B cell (primary cell): Measurements from ENCODE around the gene FBLN2. TPM values are rescaled to one million over a fixed set of nuclear protein-coding genes. Genes with fewer than 3 reads are reported as not detected.

Experiments
- ATAC-seq: fragments of 200-7000 bp; cut with Tn5 transposase; one replicate; pipeline ENCODE4 v1.10.0; 2021; ENCODE audit warnings: low read depth, mild to moderate bottlenecking, moderate number of reproducible peaks, moderate library complexity
- CTCF ChIA-PET: fragments of 350-600 bp; sonication (Branson Sonifier 250); formaldehyde crosslinking; loops from one replicate; lab custom pipeline; 2021; ENCODE audit warnings: antibody characterized with exemption, inconsistent platforms; lab: Charles Lee
- POLR2A ChIA-PET: fragments of 350-600 bp; sonication (Branson Sonifier 250); formaldehyde crosslinking; loops from one replicate; lab custom pipeline; 2021; ENCODE audit warnings: antibody characterized with exemption; lab: Charles Lee
- DNase-seq: peaks from one replicate; pipeline ENCODE4 v3.0.0; 2013
- H2AFZ ChIP-seq: 2 replicates; pipeline ENCODE4 v1.6.1; 2012; ENCODE audit warnings: mild to moderate bottlenecking, low read depth, low read length; ENCODE audit not compliant: insufficient read depth, poor library complexity, severe bottlenecking
- H3K27ac ChIP-seq, 2 donors: 1 replicate in 1 of 2; 2 replicates in 1 of 2; pipeline ENCODE4 v1.5.1; 2012 to 2013; ENCODE audit warnings: low read length in 2 of 2, mild to moderate bottlenecking in 2 of 2, moderate library complexity in 1 of 2
- H3K27me3 ChIP-seq, 4 experiments: fragments of 200-600 bp in 1 of 4; sonication (generic) in 1 of 4; replicated peaks in 1 of 4; 1 replicate in 2 of 4; 2 replicates in 2 of 4; pipeline versions ENCODE4 v1.6.1 to v1.7.0; 2013 to 2016; ENCODE audit warnings: low read length in 3 of 4, mild to moderate bottlenecking in 2 of 4, mixed read lengths in 1 of 4, moderate library complexity in 1 of 4; ENCODE audit not compliant: insufficient read depth in 4 of 4, control insufficient read depth in 3 of 4; ENCODE audit errors: control extremely low read depth in 1 of 4
- H3K36me3 ChIP-seq, 2 experiments: replicated peaks in 1 of 2; 1 replicate in 1 of 2; 2 replicates in 1 of 2; pipeline versions ENCODE4 v1.6.1 to v1.7.1; 2013; ENCODE audit warnings: low read length in 1 of 2; ENCODE audit not compliant: insufficient read depth in 2 of 2, control insufficient read depth in 1 of 2; ENCODE audit errors: control extremely low read depth in 1 of 2, extremely low read depth in 1 of 2
- H3K4me1 ChIP-seq, 2 donors: fragments of 200-600 bp in 1 of 2; sonication (generic) in 1 of 2; 1 replicate in 1 of 2; 2 replicates in 1 of 2; pipeline versions ENCODE4 v1.5.1 to v1.6.1; 2013 to 2017; ENCODE audit warnings: low read length in 2 of 2; ENCODE audit not compliant: control insufficient read depth in 2 of 2, insufficient read depth in 2 of 2
- H3K4me2 ChIP-seq: replicated peaks from 2 replicates; pipeline ENCODE3; 2012; ENCODE audit warnings: mild to moderate bottlenecking, low read depth, low read length; ENCODE audit not compliant: poor library complexity, severe bottlenecking
- H3K4me3 ChIP-seq, 5 experiments: fragments of 200-600 bp in 1 of 5; sonication (generic) in 1 of 5; 1 replicate in 3 of 5; 2 replicates in 2 of 5; pipeline versions ENCODE4 v1.5.1 to v1.7.0; 2011 to 2016; ENCODE audit warnings: low read length in 4 of 5, mild to moderate bottlenecking in 4 of 5, low read depth in 2 of 5, control low read depth in 1 of 5, moderate library complexity in 1 of 5; ENCODE audit not compliant: insufficient read depth in 1 of 5; ENCODE audit errors: control extremely low read depth in 1 of 5, extremely low read depth in 1 of 5
- H3K79me2 ChIP-seq: fragments of 200-600 bp; sonication (generic); one replicate; pipeline ENCODE4 v1.6.0; 2016; ENCODE audit warnings: low read length; ENCODE audit not compliant: control insufficient read depth, insufficient read depth
- H3K9ac ChIP-seq: fragments of 200-600 bp; sonication (generic); 2 replicates; pipeline ENCODE4 v1.6.1; 2017; ENCODE audit warnings: mild to moderate bottlenecking, low read length, moderate library complexity
- H3K9me3 ChIP-seq, 3 donors: one replicate each; pipeline versions ENCODE4 v1.6.1 to v1.7.1; 2013; ENCODE audit warnings: low read length in 2 of 3; ENCODE audit not compliant: control insufficient read depth in 2 of 3, insufficient read depth in 1 of 3; ENCODE audit errors: control extremely low read depth in 1 of 3
- H4K20me1 ChIP-seq: 2 replicates; pipeline ENCODE4 v1.6.0; 2012; ENCODE audit warnings: mild to moderate bottlenecking, low read length; ENCODE audit not compliant: insufficient read depth, control insufficient read depth, poor library complexity, severe bottlenecking
- H3K27ac Mint-ChIP-seq: one replicate; pipeline ENCODE4 v1.8.0; 2021; ENCODE audit warnings: mixed read lengths
- H3K27me3 Mint-ChIP-seq: one replicate; pipeline ENCODE4 v1.8.0; 2021; ENCODE audit warnings: mixed read lengths
- H3K4me1 Mint-ChIP-seq: one replicate; pipeline ENCODE4 v1.8.0; 2021; ENCODE audit warnings: mixed read lengths
- H3K4me3 Mint-ChIP-seq: one replicate; pipeline ENCODE4 v1.8.0; 2021; ENCODE audit warnings: mixed read lengths
- H3K9me3 Mint-ChIP-seq: one replicate; pipeline ENCODE4 v1.8.0; 2022; ENCODE audit warnings: mixed read lengths; ENCODE audit not compliant: insufficient read depth
- CTCF ChIP-seq: fragments of 200-600 bp; IDR thresholded peaks from one replicate; pipeline ENCODE4 v1.8.0; 2022; ENCODE audit warnings: antibody characterized with exemption, mild to moderate bottlenecking
- EZH2 ChIP-seq: IDR thresholded peaks from 2 replicates; pipeline ENCODE4 v1.6.1; 2012; ENCODE audit warnings: borderline replicate concordance, low read depth, mild to moderate bottlenecking, moderate library complexity, low read length; ENCODE audit not compliant: insufficient read depth, poor library complexity, severe bottlenecking
- WGBS: methylation state at CpG from one replicate; pipeline ENCODE4 v1.1.5; 2013; ENCODE audit warnings: missing lambda C conversion rate; ENCODE audit not compliant: insufficient coverage; 5-methylcytosine and 5-hydroxymethylcytosine counted together
- intact Hi-C: fragments of 100-400 bp; cut with micrococcal nuclease; formaldehyde crosslinking; loops from one replicate; pipeline ENCODE4 v1.10.0; 2022
- polyA plus RNA-seq: library from polyadenylated mRNA; depleted of rRNA; stranded (reverse); fragments of >200 nt; gene quantifications from 2 replicates; pipeline ENCODE4 v1.2.3, GENCODE V29; 2012
- total RNA-seq, 2 donors: library from RNA; stranded (reverse); fragments of 120-200 nt in 1 of 2; gene quantifications; 1 replicate in 1 of 2; 2 replicates in 1 of 2; pipeline versions ENCODE4 v1.2.3 to v1.2.4, GENCODE V29; 2013 to 2022

Gene FBLN2
- total and polyA plus RNA-seq, 2 donors (not counting 1 experiment from before 2014, with no cell fraction given): 3.6 to 8.2 TPM

- Mint-ChIP-seq H3K9me3 (no peaks in the 10 kb centered on the region), H3K4me3 (no peak overlapping the region), H3K4me1 (no peaks in the 10 kb centered on the region), H3K27ac (no peak overlapping the region), H3K27me3 (no peaks in the 10 kb centered on the region)
- no peak for ATAC-seq
- Histone ChIP-seq H3K79me2 (no peaks in the 10 kb centered on the region), H2AFZ (no peak overlapping the region), H3K36me3 (peaks cover 0 to 3% of the 10 kb centered on the region in 2 experiments), H4K20me1 (no peaks in the 10 kb centered on the region), H3K4me3 (no peak overlapping the region), H3K9ac (no peak overlapping the region), H3K4me2 (no peak overlapping the region), H3K9me3 (no peaks in the 10 kb centered on the region), H3K27ac (no peak overlapping the region), H3K4me1 (no peaks in the 10 kb centered on the region), H3K27me3 (no peaks in the 10 kb centered on the region)
- TF ChIP-seq CTCF (no peak), EZH2 (no peak)
- DNase-seq: no peak
- WGBS: 92% methylated on average over 12 of the region's 13 CpGs
- CTCF ChIA-PET: interaction anchor here (2.4 kb wide), 1 partner anchor 15 kb away, joined by 6 read pairs; no protein-coding TSS in a partner anchor
- intact Hi-C loops: no loop called here
- POLR2A ChIA-PET: no interaction called here
These were observed 84.3 kb downstream of the FBLN2 start for GRCh38 chr3:13633176-13633575.

- Mint-ChIP-seq H3K4me3 (no peak overlapping the region), H3K27ac (no peak overlapping the region), H3K9me3 (no peaks in the 10 kb centered on the region), H3K27me3 (no peaks in the 10 kb centered on the region), H3K4me1 (no peaks in the 10 kb centered on the region)
- Histone ChIP-seq H3K9me3 (no peaks in the 10 kb centered on the region), H3K27ac (no peak overlapping the region), H3K27me3 (no peaks in the 10 kb centered on the region), H3K4me3 (no peak overlapping the region), H3K4me1 (no peaks in the 10 kb centered on the region), H3K9ac (no peak overlapping the region), H3K36me3 (peaks cover 0 to 3% of the 10 kb centered on the region in 2 experiments), H3K4me2 (no peak overlapping the region), H3K79me2 (no peaks in the 10 kb centered on the region), H2AFZ (no peak overlapping the region), H4K20me1 (no peaks in the 10 kb centered on the region)
- no peak for ATAC-seq
- no peak for DNase-seq
- WGBS: 94% methylated on average over 18 of the region's 18 CpGs
- intact Hi-C loops: no loop called here
- no peak for TF ChIP-seq EZH2
- no peak for TF ChIP-seq CTCF
- ChIA-PET POLR2A (no interaction called here), CTCF (interaction anchor here (2.4 kb wide), 1 partner anchor 14 kb away, joined by 6 read pairs; no protein-coding TSS in a partner anchor)
These were observed 85.2 kb downstream of the FBLN2 start for GRCh38 chr3:13634151-13634550.
